ENCODE data around the gene INIP.

DNA sequence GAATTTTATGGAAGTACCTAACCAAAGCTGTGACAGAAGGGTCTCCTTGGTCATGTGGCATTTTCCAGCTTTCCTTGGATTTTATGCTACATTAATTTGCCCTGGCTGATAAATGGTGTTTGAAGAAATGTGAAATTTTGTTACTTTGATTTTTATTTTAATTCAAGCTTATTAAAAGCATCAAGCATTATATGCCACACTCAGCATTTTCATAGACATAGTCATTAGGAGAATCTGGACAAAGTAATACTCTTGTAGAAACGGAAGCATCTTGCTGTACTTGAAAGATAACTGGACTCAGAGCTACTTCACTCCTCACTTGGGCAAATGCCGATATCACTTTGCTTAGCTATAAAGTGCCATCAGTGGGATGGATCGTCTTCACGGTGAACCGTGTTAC is 54.2 kb downstream of the INIP start:
- no peak for TF ChIP-seq POLR2A (IDR thresholded peaks at IDR 0.05)
- TF ChIP-seq, protein P1, sequence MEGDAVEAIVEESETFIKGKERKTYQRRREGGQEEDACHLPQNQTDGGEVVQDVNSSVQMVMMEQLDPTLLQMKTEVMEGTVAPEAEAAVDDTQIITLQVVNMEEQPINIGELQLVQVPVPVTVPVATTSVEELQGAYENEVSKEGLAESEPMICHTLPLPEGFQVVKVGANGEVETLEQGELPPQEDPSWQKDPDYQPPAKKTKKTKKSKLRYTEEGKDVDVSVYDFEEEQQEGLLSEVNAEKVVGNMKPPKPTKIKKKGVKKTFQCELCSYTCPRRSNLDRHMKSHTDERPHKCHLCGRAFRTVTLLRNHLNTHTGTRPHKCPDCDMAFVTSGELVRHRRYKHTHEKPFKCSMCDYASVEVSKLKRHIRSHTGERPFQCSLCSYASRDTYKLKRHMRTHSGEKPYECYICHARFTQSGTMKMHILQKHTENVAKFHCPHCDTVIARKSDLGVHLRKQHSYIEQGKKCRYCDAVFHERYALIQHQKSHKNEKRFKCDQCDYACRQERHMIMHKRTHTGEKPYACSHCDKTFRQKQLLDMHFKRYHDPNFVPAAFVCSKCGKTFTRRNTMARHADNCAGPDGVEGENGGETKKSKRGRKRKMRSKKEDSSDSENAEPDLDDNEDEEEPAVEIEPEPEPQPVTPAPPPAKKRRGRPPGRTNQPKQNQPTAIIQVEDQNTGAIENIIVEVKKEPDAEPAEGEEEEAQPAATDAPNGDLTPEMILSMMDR (IDR thresholded peaks at IDR 0.05), result no peak
- TF ChIP-seq POLR2AphosphoS5 (IDR thresholded peaks at IDR 0.05), result no peak

Data from gastroesophageal sphincter (tissue), 3 donors.